Neural cell (in vitro differentiated cells): Measurements from ENCODE around the gene C11orf16. TPM values are rescaled to one million over a fixed set of nuclear protein-coding genes. Genes with fewer than 3 reads are reported as not detected.
"Not testable (repeated sequence)": the region's sequence is repeated elsewhere in the genome, so short reads cannot be mapped to it uniquely, and the experiment has no call there.

Experiments
- H2AFZ ChIP-seq: fragments of 200-600, 300-800 bp; sonication (generic), shearing (Covaris generic); 2 replicates; pipeline ENCODE4 v1.6.0; 2014; ENCODE audit warnings: low read depth, mild to moderate bottlenecking, antibody characterized with exemption, low read length, moderate library complexity
- H3F3A ChIP-seq: fragments of 200-600 bp; shearing (Covaris generic); 2 replicates; pipeline ENCODE4 v1.6.1; 2016; ENCODE audit warnings: mild to moderate bottlenecking, moderate library complexity, mixed read lengths, antibody characterized with exemption, low read length; ENCODE audit not compliant: insufficient read depth, poor library complexity, severe bottlenecking
- H3K27ac ChIP-seq: fragments of 200-600, 300-800 bp; sonication (generic), shearing (Covaris generic); 2 replicates; pipeline ENCODE4 v1.5.1; 2014; ENCODE audit warnings: mild to moderate bottlenecking, low read length, moderate library complexity
- H3K27me3 ChIP-seq: fragments of 300-800, 200-600 bp; sonication (generic), shearing (Covaris generic); 2 replicates; pipeline ENCODE4 v1.6.0; 2014; ENCODE audit warnings: mild to moderate bottlenecking, low read depth, low read length, moderate library complexity; ENCODE audit not compliant: insufficient read depth
- H3K36me3 ChIP-seq: fragments of 300-800, 200-600 bp; sonication (generic), shearing (Covaris generic); 2 replicates; pipeline ENCODE4 v1.5.1; 2014; ENCODE audit warnings: mild to moderate bottlenecking, antibody characterized with exemption, low read length, moderate library complexity; ENCODE audit not compliant: insufficient read depth
- H3K4me2 ChIP-seq: fragments of 300-800, 200-600 bp; sonication (generic), shearing (Covaris generic); 2 replicates; pipeline ENCODE4 v1.6.0; 2014; ENCODE audit warnings: mild to moderate bottlenecking, low read length
- H3K4me3 ChIP-seq: fragments of 300-800, 200-600 bp; sonication (generic), shearing (Covaris generic); 2 replicates; pipeline ENCODE4 v1.5.1; 2014; ENCODE audit warnings: mild to moderate bottlenecking, low read length, moderate library complexity
- H3K79me2 ChIP-seq: fragments of 200-600 bp; shearing (Covaris generic); replicated peaks from 2 replicates; pipeline ENCODE4 v1.6.0; 2014; ENCODE audit warnings: mild to moderate bottlenecking, low read length, moderate library complexity; ENCODE audit not compliant: insufficient read depth
- H3K9ac ChIP-seq: fragments of 300-800, 200-600 bp; sonication (generic), shearing (Covaris generic); 2 replicates; pipeline ENCODE4 v1.6.1; 2016; ENCODE audit warnings: mild to moderate bottlenecking, low read length, mixed read lengths
- H3K9me2 ChIP-seq: fragments of 200-600 bp; shearing (Covaris generic); 2 replicates; pipeline ENCODE4 v1.6.1; 2016; ENCODE audit warnings: mild to moderate bottlenecking, low read length, mixed read lengths; ENCODE audit not compliant: insufficient read depth
- H3K9me3 ChIP-seq: fragments of 200-600, 300-800 bp; sonication (generic), shearing (Covaris generic); 2 replicates; pipeline ENCODE4 v1.6.1; 2016; ENCODE audit warnings: mild to moderate bottlenecking, mixed run types, low read length, moderate library complexity, mixed read lengths
- H4K20me1 ChIP-seq: fragments of 200-600 bp; shearing (Covaris generic); 2 replicates; pipeline ENCODE4 v1.6.1; 2016; ENCODE audit warnings: mild to moderate bottlenecking, mixed run types; ENCODE audit not compliant: insufficient read depth
- CTCF ChIP-seq: fragments of 450-650 bp; IDR thresholded peaks from 2 replicates; pipeline ENCODE4 v1.5.1; 2014; ENCODE audit warnings: antibody characterized with exemption, mild to moderate bottlenecking, moderate library complexity; ENCODE audit not compliant: poor library complexity, severe bottlenecking
- EP300 ChIP-seq: fragments of 450-650 bp; conservative IDR thresholded peaks from 2 replicates; pipeline ENCODE4 v1.6.1; 2014; ENCODE audit warnings: antibody characterized with exemption, mild to moderate bottlenecking, moderate library complexity; ENCODE audit not compliant: poor library complexity, severe bottlenecking
- EZH2 ChIP-seq: fragments of 200-600, 300-800 bp; shearing (Covaris generic), sonication (generic); IDR thresholded peaks from 2 replicates; pipeline ENCODE4 v1.6.1; 2014; ENCODE audit warnings: antibody characterized with exemption, low read length, borderline replicate concordance, mild to moderate bottlenecking; ENCODE audit not compliant: insufficient read depth, poor library complexity, severe bottlenecking
- MXI1 ChIP-seq: fragments of 450-650 bp; conservative IDR thresholded peaks from 2 replicates; pipeline ENCODE4 v1.6.1; 2014; ENCODE audit warnings: antibody characterized with exemption, mild to moderate bottlenecking; ENCODE audit not compliant: poor library complexity, severe bottlenecking
- POLR2AphosphoS5 ChIP-seq: IDR thresholded peaks from 2 replicates; pipeline ENCODE4 v1.6.1; 2012
- RAD21 ChIP-seq: fragments of 450-650 bp; conservative IDR thresholded peaks from 2 replicates; pipeline ENCODE4 v1.6.1; 2014; ENCODE audit warnings: antibody characterized with exemption, mild to moderate bottlenecking, moderate library complexity
- SMC3 ChIP-seq: fragments of 450-650 bp; conservative IDR thresholded peaks from 2 replicates; pipeline ENCODE4 v1.6.1; 2014; ENCODE audit warnings: antibody characterized with exemption, mild to moderate bottlenecking, moderate library complexity; ENCODE audit not compliant: poor library complexity
- TAF1 ChIP-seq: IDR thresholded peaks from 2 replicates; pipeline ENCODE4 v1.6.1; 2012; ENCODE audit warnings: low read depth
- polyA plus RNA-seq: library from polyadenylated mRNA; depleted of rRNA; stranded (reverse); fragments of >200 nt; gene quantifications from 2 replicates; pipeline ENCODE4 v1.2.3, GENCODE V29; 2014
- TF ChIP-seq, protein P1 (sequence below): IDR thresholded peaks from 2 replicates; pipeline ENCODE4 v1.6.1; 2012; ENCODE audit warnings: borderline replicate concordance

The C11orf16 gene
- polyA plus RNA-seq, 1 donor from 2014 or later: not detected

- H3K4me3 ChIP-seq: no peak overlapping the region
- H3K27ac ChIP-seq: no peak overlapping the region
- H3K4me2 ChIP-seq: no peak overlapping the region
- no peaks in the 10 kb centered on the region for H3K9me3 ChIP-seq
- H3K79me2 ChIP-seq: no peaks in the 10 kb centered on the region
- no peaks in the 10 kb centered on the region for H3K27me3 ChIP-seq
- H3K9me2 ChIP-seq: no peaks in the 10 kb centered on the region
- TF ChIP-seq, protein P1, sequence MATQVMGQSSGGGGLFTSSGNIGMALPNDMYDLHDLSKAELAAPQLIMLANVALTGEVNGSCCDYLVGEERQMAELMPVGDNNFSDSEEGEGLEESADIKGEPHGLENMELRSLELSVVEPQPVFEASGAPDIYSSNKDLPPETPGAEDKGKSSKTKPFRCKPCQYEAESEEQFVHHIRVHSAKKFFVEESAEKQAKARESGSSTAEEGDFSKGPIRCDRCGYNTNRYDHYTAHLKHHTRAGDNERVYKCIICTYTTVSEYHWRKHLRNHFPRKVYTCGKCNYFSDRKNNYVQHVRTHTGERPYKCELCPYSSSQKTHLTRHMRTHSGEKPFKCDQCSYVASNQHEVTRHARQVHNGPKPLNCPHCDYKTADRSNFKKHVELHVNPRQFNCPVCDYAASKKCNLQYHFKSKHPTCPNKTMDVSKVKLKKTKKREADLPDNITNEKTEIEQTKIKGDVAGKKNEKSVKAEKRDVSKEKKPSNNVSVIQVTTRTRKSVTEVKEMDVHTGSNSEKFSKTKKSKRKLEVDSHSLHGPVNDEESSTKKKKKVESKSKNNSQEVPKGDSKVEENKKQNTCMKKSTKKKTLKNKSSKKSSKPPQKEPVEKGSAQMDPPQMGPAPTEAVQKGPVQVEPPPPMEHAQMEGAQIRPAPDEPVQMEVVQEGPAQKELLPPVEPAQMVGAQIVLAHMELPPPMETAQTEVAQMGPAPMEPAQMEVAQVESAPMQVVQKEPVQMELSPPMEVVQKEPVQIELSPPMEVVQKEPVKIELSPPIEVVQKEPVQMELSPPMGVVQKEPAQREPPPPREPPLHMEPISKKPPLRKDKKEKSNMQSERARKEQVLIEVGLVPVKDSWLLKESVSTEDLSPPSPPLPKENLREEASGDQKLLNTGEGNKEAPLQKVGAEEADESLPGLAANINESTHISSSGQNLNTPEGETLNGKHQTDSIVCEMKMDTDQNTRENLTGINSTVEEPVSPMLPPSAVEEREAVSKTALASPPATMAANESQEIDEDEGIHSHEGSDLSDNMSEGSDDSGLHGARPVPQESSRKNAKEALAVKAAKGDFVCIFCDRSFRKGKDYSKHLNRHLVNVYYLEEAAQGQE: no peak
- TF ChIP-seq SMC3 (no peak), MXI1 (no peak), CTCF (no peak), RAD21 (no peak), EZH2 (no peak), EP300 (no peak), TAF1 (no peak), POLR2AphosphoS5 (no peak)
- no peak overlapping the region for H2AFZ ChIP-seq
- H3K9ac ChIP-seq: no peak overlapping the region
- no peaks in the 10 kb centered on the region for H3K36me3 ChIP-seq
- H4K20me1 ChIP-seq: no peaks in the 10 kb centered on the region
- H3F3A ChIP-seq: no peaks in the 10 kb centered on the region
These were observed 4.4 kb upstream of the C11orf16 start for GRCh38 chr11:8937159-8937558.

DNA sequence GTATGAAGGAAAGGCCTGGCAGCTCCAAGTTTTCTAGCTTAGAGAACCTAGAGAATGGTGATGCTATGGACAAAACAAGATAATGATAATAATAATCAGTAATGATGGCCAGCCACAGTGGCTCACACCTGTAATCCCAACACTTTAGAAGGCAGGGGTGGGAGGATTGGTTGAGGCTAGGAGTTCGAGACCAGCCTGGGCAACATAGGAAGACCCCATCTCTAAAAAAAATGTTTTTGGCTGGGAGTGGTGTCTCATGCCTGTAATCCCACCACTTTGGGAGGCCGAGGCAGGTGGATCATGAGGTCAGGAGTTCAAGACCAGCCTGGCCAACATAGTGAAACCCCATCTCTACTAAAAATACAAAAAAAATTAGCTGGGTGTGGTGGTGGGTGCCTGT lies 3.0 kb upstream of the C11orf16 start:
- not testable (repeated sequence) for H3K27ac ChIP-seq, H3K9me2 ChIP-seq, H3K36me3 ChIP-seq, H3K9ac ChIP-seq, H3F3A ChIP-seq, H4K20me1 ChIP-seq, H3K9me3 ChIP-seq, H2AFZ ChIP-seq, H3K79me2 ChIP-seq, H3K4me2 ChIP-seq, H3K4me3 ChIP-seq, H3K27me3 ChIP-seq
